ENCODE data around the gene STX16. TPM values are rescaled to one million over a fixed set of nuclear protein-coding genes. Genes with fewer than 3 reads are reported as not detected.

STX16 gene
- total and polyA plus RNA-seq, 9 of the 15 experiments (the other 6 are each of a cell fraction or from before 2014, with no cell fraction given), result 4.4 to 43.5 (median 14.7) TPM

DNA sequence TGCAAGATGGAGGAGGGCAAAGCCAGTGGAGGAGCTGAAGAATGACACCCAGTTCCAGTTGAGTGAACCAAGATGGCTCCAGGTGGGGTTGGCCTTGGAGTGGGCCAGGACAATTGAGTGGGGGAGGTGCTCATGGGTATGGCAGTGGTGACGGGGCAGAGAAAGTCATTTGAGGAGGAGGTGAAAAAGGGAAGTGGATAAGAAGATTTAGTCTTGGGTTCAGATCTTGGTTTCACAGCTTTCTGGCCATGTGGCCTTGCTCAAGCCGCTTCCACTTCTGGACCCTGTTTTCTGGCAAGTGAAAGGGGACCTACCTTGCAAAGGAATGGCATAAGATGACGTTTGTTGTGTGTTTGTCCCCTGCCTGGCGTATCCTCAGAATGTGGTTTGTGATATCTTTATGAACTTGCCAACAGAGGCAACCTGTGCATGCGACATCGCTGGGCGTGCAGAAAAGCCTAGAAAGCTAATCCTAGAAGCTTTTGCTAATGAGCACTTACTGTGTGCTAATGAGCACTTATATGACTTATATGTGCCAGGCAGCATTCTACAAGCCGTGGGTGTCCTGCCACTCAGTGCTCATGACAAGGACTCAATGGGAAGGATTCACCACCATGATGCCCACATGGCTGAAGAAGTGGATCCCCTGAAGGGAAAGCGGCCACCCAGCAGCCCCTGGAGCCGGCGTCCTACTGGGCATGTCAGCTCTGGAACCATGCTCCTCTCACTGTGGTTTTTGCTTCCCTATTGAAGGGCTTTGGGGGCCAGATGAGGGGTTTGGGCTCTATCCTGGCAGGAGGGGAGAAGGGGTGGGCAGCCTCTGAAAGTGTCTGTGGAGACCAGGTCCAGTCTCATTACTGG is 23.6 kb upstream of the STX16 start (continued):
- TF ChIP-seq MECOM (CRISPR knock-in tag; IDR thresholded peaks at IDR 0.05) (no peak), SPI1 (IDR thresholded peaks at IDR 0.05; ENCODE audit: borderline replicate concordance, low read depth, low read length) (peak; percentile 85)

DNA sequence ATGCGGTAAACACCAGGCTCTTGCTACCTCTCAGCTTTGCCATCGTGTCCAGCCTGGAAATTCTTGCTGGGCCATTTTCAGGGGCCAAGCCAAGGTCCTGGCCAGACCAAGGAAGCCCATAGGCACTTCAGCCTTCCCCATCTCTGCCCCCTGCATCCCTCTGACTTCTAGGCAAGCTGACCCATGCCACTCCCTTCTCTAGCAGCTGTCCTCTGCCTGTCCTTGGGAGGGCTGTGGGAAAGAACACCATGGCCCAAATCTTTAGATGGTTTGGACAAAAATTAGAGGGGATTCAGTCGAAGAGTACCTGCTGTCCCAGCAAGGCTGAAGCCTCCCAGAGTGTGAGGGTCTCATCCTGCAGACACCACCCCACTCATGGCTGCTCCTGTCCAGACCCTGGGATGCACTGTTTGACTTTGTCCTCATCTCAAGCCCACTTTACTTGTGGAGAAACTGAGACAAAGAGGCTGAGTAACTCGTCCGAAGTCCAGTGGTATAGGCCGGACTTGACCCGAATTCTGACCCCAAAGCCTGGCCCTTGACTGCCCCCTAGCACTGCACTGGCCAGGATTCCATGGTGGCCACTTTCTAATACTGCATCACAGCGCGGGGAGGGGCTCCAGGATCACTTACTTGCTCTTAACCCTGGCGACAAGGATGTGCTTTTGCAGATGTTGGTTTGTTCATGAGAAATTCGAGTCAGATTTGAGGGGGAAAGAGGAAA is 22.4 kb upstream of the STX16 start:
- H3K4me1 ChIP-seq (replicated peaks in 1 of 2; ENCODE audit: control insufficient read depth in 2 of 2, insufficient read depth in 2 of 2, low read length in 2 of 2), result peaks cover 11 to 15% of the 10 kb centered on the region in 2 experiments
- no peaks in the 10 kb centered on the region for H3K9me1 ChIP-seq (ENCODE audit: control insufficient read depth, insufficient read depth, low read length)
- H2AFZ ChIP-seq (ENCODE audit: low read depth, low read length), result no peak overlapping the region
- no peak overlapping the region for H3K4me2 ChIP-seq (ENCODE audit: insufficient read depth, low read length)
- peak overlapping the region in 1 of 2 experiments; percentile 46; a peak in 1 of 4 replicates for H3K9ac ChIP-seq (ENCODE audit: insufficient read depth in 1 of 2, low read depth in 2 of 2, low read length in 2 of 2)
- no peaks in the 10 kb centered on the region for H3K79me2 ChIP-seq (ENCODE audit: control insufficient read depth, insufficient read depth, low read length)
- WGBS (ENCODE audit: insufficient coverage, low coverage, missing lambda C conversion rate), result 17% methylated on average over 11 of the region's 11 CpGs
- DNase-seq (ENCODE audit: extremely low read depth in 1 of 4, low spot score in 3 of 4) (peak; percentile 35 to 62 (median 50)), ATAC-seq (peak; percentile 73), FAIRE-seq (peak; percentile 64)
- no TSS peak for BruUV-seq (replicated peaks)
- ChIA-PET CTCF (ENCODE audit: low intra/inter-chr PET ratio) (interaction anchor here (0.6 kb wide), 1 partner anchor 42 kb away, joined by 3 read pairs; no protein-coding TSS in a partner anchor), POLR2A (interaction anchor here (2.3 kb wide), 1 partner anchor 11 kb away, joined by 8 read pairs; no protein-coding TSS in a partner anchor)
- in situ Hi-C loops (cut with MboI) (loop anchor here (25.0 kb wide), 1 partner anchor 391 kb away; the partner anchor contains the start of gene ANKRD60), intact Hi-C loops (cut with micrococcal nuclease) (no loop called here)
- H4K20me1 ChIP-seq (replicated peaks; ENCODE audit: control insufficient read depth, insufficient read depth, low read length), result no peaks in the 10 kb centered on the region
- no peaks in the 10 kb centered on the region for H3K9me3 ChIP-seq (replicated peaks; ENCODE audit: control insufficient read depth, insufficient read depth, low read depth, low read length)
- H3K36me3 ChIP-seq (ENCODE audit: control insufficient read depth, insufficient read depth, low read length), result no peaks in the 10 kb centered on the region; the same call in 2 of the 3 replicates
- H3K27me3 ChIP-seq (ENCODE audit: control insufficient read depth in 2 of 2, insufficient read depth in 2 of 2, low read length in 2 of 2), result peaks cover 0 to 2% of the 10 kb centered on the region in 2 experiments; a peak in 2 of 5 replicates
- no peak overlapping the region for H3K27ac ChIP-seq (ENCODE audit: extremely low read depth, low read depth, low read length)
- no peak overlapping the region for H3K4me3 ChIP-seq
- TF ChIP-seq ZNF184 (CRISPR knock-in tag; IDR thresholded peaks at IDR 0.05) (0 out of 2 replicates have a peak, but pooled peaks have one; percentile 13), YY1 (IDR thresholded peaks at IDR 0.05; ENCODE audit: borderline replicate concordance in 1 of 3, control insufficient read depth in 1 of 3, extremely low read depth in 1 of 3, insufficient read depth in 3 of 3, insufficient read length in 1 of 3, insufficient replicate concordance in 2 of 3, low read depth in 1 of 3, low read length in 2 of 3) (peak in 1 of 3 experiments; percentile 30), RAD21 (CRISPR knock-in tag; conservative IDR thresholded peaks at IDR 0.05 in 1 of 2, IDR thresholded peaks at IDR 0.05 in 1 of 2) (peak in 1 of 2 experiments; percentile 49; a peak in 2 of 4 replicates)
- TF ChIP-seq, protein P1, sequence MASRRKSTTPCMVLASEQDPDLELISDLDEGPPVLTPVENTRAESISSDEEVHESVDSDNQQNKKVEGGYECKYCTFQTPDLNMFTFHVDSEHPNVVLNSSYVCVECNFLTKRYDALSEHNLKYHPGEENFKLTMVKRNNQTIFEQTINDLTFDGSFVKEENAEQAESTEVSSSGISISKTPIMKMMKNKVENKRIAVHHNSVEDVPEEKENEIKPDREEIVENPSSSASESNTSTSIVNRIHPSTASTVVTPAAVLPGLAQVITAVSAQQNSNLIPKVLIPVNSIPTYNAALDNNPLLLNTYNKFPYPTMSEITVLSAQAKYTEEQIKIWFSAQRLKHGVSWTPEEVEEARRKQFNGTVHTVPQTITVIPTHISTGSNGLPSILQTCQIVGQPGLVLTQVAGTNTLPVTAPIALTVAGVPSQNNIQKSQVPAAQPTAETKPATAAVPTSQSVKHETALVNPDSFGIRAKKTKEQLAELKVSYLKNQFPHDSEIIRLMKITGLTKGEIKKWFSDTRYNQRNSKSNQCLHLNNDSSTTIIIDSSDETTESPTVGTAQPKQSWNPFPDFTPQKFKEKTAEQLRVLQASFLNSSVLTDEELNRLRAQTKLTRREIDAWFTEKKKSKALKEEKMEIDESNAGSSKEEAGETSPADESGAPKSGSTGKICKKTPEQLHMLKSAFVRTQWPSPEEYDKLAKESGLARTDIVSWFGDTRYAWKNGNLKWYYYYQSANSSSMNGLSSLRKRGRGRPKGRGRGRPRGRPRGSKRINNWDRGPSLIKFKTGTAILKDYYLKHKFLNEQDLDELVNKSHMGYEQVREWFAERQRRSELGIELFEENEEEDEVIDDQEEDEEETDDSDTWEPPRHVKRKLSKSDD (conservative IDR thresholded peaks at IDR 0.05; ENCODE audit: low read length), result no peak
- TF ChIP-seq, protein P2, sequence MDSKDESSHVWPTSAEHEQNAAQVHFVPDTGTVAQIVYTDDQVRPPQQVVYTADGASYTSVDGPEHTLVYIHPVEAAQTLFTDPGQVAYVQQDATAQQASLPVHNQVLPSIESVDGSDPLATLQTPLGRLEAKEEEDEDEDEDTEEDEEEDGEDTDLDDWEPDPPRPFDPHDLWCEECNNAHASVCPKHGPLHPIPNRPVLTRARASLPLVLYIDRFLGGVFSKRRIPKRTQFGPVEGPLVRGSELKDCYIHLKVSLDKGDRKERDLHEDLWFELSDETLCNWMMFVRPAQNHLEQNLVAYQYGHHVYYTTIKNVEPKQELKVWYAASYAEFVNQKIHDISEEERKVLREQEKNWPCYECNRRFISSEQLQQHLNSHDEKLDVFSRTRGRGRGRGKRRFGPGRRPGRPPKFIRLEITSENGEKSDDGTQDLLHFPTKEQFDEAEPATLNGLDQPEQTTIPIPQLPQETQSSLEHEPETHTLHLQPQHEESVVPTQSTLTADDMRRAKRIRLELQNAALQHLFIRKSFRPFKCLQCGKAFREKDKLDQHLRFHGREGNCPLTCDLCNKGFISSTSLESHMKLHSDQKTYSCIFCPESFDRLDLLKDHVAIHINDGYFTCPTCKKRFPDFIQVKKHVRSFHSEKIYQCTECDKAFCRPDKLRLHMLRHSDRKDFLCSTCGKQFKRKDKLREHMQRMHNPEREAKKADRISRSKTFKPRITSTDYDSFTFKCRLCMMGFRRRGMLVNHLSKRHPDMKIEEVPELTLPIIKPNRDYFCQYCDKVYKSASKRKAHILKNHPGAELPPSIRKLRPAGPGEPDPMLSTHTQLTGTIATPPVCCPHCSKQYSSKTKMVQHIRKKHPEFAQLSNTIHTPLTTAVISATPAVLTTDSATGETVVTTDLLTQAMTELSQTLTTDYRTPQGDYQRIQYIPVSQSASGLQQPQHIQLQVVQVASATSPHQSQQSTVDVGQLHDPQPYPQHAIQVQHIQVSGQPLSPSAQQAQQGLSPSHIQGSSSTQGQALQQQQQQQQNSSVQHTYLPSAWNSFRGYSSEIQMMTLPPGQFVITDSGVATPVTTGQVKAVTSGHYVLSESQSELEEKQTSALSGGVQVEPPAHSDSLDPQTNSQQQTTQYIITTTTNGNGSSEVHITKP (IDR thresholded peaks at IDR 0.05; ENCODE audit: partially characterized antibody), result peak; percentile 38
